GM19452 (cell line): ENCODE data around the gene SH3RF2.
"Not testable (repeated sequence)": the region's sequence is repeated elsewhere in the genome, so short reads cannot be mapped to it uniquely, and the experiment has no call there.

Experiments
- ATAC-seq: cut with Tn5 transposase; IDR thresholded peaks from one replicate; pipeline ENCODE4 v1.9.1; 2021; ENCODE audit not compliant: unreplicated experiment

The SH3RF2 gene

DNA sequence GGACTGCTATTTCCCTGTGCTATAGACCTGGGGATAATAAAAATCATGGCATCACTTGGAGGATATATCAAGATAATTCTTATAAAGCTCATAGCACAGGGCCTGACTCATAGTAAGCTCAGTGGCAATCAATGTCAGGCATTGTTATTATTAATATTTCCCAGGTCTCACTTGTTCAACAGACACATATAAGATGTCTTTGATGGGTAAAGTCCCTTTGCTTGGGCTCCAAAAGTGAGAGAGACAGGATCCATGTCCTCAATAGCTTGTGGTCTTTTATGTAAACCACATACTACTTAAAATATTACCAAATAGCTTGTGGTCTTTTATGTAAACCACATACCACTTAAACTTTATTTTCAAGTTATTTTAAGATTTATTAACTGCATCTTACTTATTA lies 11.2 kb downstream of the SH3RF2 start:
- ATAC-seq = no peak

GRCh38 chr5:145948047-145948446 lies 11.7 kb downstream of the SH3RF2 start:
- no peak for ATAC-seq

- no peak for ATAC-seq
Measured at GRCh38 chr5:145948921-145949320, 12.5 kb downstream of the SH3RF2 start.

DNA sequence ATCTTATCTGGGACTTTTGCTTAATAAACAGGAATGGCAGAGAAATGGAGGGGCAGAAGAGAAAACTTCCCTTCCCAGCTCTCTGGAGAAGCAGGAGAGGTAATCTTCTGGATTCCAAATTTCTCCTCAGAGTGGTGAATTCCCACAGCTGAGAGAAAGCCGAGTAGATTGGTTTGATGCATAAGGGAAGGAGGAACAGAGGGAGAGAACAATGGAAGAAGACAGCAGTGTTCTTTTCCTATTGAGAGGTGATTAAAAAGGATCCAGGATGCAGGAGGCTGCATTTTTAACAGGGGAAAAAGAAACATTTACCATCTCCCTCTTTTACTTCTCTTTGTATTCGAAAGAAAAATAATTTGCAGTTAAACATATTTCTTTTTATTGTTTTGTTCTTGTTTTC lies 13.1 kb downstream of the SH3RF2 start:
- ATAC-seq = no peak

- no peak for ATAC-seq
Measured at GRCh38 chr5:145951071-145951470, 14.7 kb downstream of the SH3RF2 start.

DNA sequence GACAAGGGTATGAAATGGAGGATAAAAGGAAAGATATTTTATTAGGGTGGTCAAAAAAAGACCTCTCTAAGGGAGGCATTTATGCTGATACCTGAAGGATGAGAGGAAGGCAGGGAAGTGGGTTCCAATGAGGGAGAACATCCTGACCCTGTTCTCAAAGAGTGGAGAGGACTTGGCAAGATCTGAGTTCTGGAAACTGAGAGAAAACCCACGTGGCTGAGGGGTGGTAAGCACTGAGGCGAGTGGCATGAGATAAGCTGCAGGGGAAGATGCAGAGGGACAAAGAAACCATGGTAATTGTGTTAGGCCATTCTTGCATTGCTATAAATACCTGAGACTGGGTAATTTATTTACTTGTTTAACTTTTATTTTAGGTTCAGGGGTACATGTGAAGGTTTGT lies 16.8 kb downstream of the SH3RF2 start:
- no peak for ATAC-seq

GRCh38 chr5:145954140-145954539 lies 17.8 kb downstream of the SH3RF2 start:
- ATAC-seq = not testable (repeated sequence)

DNA sequence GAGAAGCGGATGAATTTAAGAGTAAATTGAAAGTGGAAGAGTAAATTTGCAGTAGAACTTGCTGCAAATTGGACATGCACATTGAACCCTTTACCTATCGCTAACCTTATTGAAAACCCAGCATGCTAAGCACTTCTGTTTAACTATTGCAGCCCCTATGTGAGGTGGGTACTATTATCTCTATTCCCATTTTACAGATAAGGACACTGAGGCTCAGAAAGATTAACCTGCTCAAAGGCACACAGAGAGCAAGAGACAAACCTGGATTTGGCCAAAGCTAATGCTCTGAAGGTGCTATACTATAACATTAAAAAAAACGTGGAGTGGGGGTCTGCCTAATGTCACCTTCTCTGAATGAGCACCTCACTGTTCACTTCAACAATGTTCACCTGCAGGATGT lies 21.0 kb downstream of the SH3RF2 start:
- no peak for ATAC-seq

DNA sequence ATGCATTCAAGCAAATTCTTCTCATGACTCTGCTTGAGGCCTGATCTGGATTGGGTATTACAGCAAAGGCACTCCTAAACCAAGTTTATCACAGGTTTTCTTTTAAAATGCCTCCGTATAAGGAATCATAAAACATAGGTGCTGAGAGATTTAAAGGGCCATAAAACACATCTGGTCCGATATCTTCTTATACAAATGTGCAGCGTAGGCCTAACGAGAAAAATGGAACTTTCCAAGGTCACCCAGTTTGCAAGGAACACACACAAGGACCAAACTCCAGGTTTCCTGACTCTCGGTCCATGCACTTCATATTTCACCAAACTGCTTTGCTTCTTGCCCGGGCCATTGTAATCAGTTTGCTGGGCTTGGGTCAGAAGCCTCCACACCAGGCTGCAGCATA lies 22.1 kb downstream of the SH3RF2 start:
- no peak for ATAC-seq

DNA sequence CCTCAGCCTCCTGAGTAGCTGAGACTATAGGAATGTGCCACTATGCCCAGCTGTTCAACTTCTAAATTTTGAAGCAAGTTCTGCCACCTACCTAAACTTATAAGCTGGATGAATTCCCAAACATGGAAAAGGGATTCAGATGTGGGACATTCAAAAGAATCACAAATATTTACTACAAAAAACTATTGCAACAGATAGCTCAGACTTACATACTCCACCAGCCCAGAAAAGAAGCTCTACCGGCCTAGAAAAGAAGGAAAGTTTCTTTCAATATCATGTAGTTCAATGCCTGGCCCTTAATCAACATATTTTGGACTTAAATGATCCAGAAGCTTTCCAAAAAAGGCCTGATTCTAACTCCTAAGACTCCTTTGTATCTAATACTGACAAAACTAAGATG lies 23.8 kb downstream of the SH3RF2 start:
- ATAC-seq = no peak

GRCh38 chr5:145960848-145961600 lies 24.6 kb downstream of the SH3RF2 start:
- ATAC-seq = no peak

DNA sequence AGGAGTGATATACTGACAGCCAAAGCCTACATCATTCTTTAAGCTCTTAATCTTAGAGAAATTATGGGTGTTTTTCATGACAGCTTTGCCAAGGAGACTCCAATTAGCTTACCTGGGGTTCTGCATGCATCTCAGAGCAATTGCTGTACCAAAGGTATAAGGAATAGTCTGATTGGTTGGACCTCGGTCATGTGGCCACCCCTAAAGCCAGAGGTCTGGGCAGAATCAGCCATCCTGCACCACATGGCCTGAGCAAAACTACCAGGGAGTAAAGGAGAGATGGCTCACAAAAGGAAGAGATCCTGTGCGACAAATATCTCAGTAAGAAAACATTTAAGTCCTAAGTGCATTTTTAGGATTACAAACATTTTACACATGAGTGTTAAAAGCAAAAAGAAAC lies 25.6 kb downstream of the SH3RF2 start:
- ATAC-seq = no peak

- ATAC-seq = not testable (repeated sequence)
Measured at GRCh38 chr5:145964008-145964407, 27.6 kb downstream of the SH3RF2 start.

DNA sequence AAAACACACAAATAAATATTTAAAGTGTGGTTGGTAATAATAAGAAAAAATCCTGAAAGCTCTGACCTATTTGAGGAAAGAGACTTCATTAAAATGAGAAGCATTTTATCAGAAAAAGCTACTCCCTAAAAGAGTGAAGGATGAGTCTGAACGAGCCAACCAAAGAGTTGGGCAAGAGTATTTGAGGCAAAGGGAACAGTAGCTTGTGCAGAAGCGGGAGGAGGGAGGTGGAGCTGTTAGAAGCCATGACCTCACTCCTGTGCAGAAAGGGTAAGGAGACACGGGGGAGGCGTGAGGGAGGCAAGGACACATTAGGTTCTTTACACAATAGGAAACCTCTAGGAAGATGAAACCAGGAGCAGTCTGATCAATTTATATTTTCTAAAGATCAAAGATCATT lies 29.4 kb downstream of the SH3RF2 start:
- no peak for ATAC-seq

- no peak for ATAC-seq
Measured at GRCh38 chr5:145967296-145967695, 30.9 kb downstream of the SH3RF2 start.

DNA sequence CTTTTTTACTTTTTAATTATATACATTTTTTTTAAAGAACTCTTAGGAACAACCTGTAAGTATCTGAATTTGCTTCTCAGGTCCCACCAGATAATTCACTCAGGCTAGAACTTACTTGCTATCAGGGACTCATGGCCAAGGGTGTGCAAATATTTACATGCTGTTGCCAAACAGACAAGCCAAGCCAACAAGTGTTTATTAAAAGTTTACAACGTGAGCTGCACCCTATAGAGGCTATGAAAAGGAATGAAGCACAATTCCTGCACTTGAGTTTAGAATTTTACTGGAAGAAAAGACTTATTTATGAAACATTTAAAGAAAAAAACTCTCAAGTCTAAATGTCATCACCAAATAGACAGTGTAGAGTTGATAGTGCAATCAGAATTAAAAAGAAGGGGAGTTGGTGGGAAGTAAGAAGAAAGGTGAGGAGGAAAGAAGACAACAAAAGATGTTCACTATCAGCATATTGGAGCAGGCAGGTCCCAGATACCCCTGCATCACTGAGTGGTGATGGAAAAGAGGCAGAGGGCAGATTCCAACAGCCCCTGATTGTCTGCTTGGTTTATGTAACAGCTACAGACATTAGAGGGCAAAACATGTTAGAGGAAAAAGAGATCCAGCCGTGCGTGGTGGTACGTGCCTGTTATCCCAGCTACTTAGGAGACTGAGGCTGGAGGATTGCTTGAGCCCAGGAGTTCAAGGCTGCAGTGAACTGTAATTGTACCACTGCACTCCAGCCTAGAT lies 32.8 kb downstream of the SH3RF2 start:
- no peak for ATAC-seq

GRCh38 chr5:145969714-145970092 lies 33.3 kb downstream of the SH3RF2 start:
- ATAC-seq = no peak

DNA sequence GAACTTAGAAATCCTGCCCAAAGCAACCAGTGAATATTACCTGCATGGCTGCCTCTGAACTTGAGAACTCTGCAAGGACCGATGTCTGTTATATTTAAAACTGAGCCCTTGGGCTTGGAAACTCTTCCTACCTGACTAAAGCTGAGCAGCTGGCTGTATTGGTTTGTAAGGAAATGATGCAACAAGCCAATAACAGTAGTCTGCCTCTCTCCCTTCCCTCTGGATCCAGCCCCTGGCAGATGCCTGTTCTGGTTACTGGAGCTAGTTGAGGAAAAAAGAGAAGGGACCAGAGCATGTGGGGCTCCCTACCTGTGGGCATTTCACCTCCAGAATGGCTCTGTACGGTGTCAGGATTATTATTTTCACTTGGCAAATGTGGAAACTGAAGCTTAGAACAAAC lies 34.7 kb downstream of the SH3RF2 start:
- ATAC-seq = no peak

DNA sequence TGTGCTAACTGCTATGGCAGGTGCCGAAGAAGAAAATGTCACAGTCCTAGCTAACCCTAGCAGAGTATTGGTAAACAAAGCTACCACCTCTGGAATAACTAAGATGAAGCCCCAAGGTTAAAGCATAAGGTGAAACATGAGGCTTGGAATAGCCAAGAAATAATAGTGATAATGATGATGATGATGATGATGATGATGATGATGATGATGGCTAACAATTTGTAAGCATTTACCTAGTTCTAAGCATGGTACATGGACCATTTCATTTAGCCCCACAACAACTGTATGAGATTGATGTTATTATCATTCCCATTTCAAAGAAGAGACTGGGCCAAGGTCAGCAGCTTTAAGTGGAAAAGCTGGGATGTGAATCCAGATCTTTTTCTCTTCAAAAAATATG lies 35.3 kb downstream of the SH3RF2 start:
- ATAC-seq = no peak

DNA sequence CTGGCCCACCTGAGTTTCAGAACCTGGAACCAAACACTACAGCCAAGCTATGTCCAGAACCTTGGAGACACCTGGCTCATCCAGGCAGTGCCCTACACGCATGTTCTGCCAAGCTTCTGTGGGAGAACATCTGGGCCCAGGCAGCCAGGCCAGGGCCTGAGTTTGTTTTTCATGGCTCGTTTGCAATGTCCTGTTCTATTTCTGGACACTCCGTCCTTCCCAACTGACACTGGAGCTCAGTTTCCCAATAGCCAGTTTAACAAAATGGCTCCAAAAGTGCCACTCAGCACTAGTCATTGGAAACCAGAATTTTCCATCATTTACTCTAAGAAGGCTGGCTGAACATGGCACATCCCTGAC lies 38.6 kb downstream of the SH3RF2 start:
- no peak for ATAC-seq

GRCh38 chr5:145975361-145976066 lies 39.1 kb downstream of the SH3RF2 start:
- peak; percentile 44 for ATAC-seq
